Embryonic facial prominence (tissue), 1 donor: Measurements from ENCODE around the gene ANTXR1.

ENCODE experiments used
- DNase-seq: peaks from one replicate; pipeline ENCODE4 v3.0.0-alpha.2; 2016; ENCODE audit errors: extremely low spot score

Gene ANTXR1

DNA sequence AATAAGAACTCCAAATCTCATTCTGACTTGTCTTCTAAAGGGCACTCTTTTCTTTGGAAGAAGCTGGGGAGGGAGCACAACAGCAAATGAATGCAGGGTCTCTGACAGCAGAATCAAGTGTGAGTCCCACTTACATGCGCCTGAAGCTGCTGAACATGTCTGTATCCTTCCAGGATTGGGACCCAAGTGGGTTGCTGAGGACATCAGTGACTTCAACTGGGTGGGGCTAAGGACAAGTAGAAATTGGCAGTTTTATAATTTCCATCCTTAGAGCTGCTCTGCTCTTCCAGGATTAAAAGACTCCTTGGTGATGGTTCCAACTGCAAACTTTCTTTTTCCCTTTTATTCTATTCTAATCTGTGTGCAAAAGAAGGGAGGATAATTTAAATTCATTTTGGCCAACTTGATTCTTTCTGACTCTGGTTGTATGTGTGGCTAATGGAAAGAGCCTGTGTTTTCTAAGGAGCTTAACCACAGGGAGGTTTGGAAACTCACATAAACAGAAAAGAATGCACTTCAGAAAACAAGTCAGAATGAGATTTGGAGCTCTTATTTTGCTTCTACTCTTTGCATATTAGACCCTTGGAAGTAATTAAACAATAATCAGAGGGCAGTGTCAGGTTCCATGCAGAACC lies 20.6 kb downstream of the ANTXR1 start:
- DNase-seq, result no peak

DNA sequence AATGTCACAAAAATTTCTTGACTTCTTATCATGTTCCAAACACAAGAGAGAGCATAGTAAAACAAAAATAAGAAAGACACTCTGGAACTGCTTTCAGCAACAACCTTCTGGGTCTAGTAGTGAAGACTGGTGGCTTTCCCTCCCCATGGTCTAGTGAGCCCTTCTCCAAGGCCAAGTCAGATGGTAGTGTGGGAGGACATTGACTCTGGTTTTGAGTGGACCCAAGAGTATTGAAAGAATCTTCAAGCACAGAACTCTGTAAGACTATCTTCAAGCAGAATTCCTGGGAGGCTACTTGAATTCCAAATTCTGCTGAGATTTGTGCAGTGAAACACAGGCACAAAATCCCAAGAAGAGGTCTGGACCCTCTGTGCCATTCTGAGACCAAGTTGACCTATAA lies 21.1 kb downstream of the ANTXR1 start:
- no peak for DNase-seq

DNA sequence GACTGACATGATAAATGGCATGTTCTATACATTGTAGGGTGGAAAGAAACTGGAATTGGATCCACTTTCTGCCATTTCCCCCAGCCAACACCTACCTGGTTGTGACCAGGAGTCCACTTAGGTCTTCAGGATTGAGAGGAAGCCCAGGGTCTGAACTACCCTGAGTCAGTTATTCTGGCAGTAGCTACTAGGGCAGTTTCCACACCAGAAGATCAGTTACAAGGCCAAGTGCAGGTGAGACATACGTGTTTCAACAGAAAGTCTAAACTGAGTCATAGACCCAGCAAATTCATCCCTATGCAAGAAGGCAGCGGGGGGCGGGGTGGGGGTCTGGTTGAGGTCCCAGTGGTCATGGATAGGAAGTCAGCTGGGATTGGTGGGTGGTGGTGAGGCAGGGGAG lies 21.9 kb downstream of the ANTXR1 start:
- DNase-seq, result no peak

DNA sequence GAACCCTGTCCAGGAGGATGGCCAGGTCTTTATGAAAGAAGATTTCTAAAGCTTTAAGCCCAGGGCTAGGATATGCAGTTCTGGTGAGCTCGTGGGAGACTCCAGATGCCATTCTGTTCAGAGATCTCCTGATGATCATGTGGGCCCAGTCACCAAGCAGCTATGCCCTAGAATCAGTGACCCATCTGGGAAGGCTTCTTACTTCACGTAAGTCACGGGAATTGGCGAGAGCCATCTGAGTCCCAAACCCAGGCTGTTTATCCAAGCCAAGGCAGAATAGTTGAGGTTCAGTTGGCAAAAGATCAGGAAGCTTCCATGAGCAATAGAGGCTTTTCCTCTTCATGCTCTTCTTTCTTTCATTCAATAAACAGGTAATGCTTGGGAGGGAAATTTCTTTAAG lies 23.9 kb downstream of the ANTXR1 start:
- DNase-seq, result no peak

DNA sequence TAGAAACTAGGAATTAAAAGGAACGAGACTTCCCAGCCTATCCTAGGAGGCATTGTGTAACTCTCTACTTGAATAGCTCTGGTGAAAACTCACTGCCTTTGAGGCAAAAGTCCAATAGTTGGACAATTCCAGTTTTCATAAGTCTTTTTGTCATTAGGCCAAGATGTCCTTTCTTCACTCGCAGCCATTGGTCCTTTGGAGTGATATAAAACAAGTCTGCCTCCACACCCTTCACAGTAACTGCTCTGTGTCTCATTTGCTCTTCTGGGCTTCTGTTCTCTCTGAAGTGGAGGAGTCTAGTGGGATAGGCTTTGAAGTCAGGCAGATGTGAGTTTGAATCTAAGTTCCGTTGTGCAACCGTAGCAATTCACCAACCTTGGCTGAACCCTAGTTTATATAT lies 28.2 kb downstream of the ANTXR1 start:
- no peak for DNase-seq

DNA sequence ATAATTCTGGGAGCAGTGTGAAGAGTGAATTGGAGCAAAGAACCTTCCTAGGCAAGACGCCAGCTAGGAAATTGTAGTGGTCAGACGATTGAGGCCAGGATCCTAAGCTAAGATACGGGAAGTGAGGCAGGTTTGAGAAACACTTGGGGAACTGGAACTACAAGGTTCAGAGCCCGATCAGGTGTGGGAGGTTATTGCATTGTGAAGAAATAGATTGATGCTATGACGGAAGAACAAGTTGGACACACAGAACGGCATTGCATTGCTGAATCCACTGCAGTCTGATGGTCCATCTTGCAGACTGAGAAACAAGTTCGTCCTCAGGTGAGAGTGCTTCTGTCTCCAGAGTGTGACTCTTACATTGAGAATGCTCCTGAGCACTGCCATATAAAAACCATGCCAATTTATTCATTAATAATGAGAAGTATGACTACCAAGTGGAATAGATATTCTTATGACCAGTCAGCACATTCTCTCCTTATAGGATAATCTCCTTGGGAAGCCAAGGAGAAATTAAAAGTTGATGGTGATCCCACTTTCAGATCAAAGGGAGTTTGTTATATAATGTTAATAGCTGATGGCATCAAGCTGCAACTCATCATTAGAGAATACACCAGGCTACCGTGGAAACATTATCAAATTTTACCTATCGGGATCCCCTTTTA lies 30.9 kb downstream of the ANTXR1 start:
- DNase-seq, result no peak

DNA sequence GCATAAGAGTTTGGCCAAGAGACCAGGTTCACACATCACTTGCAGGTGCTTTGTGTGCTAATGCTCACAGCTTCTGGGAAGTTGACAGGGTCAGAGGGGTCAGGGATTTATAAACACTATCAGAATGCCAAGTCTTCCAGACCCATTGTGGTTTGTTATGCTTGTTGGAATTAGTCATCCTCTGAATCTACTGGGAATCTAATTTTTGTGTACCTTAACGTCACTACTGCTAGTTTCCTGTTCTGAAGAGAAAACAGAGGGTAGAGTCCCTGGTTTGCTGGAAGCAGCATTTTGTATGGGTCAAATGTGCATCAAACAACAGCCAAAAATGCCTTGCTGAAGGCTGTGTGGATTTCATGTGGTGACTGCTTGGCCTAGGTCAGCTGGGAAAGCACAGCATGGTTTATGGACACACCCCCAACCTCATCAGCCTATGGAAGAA lies 33.3 kb downstream of the ANTXR1 start:
- no peak for DNase-seq

DNA sequence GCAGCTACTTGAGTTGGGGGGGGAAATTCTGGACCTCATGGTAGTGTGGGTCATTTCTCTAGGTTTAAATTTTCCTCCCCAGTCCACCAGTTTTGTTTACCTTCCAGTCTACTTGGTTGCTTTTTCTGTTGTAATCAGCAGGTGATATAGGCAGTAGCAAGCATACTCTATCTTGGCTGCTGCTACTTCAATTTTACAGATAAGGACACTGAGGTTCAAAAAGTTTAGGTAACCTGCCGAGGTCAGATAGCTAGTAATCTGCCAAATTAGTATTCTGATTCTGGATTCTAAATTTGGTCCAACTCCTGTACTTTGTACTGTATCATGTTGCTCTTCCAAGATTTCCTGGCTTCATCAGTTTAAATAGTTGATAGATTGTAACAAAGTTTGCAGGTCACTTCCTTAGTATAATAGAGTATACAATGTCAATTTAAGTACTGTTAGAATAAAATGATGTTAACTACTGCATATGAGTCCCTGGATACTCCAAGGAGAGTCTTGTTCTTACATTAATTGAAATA lies 34.7 kb downstream of the ANTXR1 start:
- no peak for DNase-seq

DNA sequence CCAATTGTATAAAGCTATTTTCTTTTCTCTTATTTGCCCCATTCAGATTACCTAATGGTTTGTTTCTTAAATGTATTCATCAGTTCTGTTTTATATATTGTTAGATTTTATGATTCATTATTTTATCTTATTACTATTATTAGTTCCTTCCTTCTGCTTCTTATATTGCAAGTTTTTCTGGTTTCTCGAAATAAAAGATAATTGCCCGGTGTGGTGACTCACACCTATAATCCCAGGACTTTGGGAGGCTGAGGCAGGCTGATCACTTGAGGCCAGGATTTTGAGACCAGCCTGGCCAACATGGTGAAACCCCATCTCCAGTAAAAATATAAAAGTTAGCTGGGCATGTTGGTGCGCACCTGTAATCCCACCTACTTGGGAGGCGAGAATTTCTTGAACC lies 37.8 kb downstream of the ANTXR1 start:
- no peak for DNase-seq

DNA sequence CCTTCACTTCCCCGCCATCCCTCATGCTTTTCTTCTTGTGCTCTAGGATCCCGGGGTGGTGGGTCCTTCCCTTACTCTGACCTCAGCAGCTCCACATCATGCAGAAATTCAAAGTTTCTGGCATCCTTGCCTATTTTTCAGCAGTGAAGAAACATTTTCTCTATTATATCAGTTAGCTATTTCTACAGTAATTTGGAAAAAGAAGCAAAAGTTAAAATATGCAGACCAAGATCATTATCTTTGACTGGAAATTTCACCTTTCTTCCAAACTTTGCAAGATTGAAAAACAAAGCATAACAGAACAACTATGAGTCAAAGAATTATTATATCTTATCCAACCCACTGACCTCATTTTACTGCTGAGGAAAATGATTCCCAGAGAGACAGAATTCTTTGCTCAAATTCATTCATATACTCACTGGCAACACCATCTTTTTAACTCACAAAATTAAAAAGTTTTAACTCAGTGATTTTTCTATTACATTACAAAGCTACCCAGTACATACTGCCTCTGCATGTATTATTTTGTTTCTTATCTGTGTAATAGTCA lies 40.5 kb downstream of the ANTXR1 start:
- no peak for DNase-seq

DNA sequence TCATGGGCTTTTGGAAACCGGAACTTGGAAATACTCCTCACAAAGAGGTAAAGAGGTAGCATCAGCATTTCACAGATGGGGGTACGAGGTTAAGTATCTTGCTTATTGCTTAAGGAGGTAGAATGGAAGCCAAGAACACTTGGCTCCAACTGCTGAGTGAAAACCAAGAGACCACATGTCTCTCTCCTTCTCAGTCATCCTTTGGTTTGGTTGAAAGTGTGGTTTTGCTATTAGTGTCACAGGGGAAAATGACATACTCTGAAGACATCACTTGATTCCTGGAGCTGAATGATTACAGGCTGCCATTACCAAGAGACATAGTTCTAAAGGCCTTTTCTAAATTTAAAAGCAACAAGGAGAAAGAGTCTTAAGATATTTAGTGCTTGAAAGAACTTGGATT lies 41.5 kb downstream of the ANTXR1 start:
- DNase-seq, result no peak

DNA sequence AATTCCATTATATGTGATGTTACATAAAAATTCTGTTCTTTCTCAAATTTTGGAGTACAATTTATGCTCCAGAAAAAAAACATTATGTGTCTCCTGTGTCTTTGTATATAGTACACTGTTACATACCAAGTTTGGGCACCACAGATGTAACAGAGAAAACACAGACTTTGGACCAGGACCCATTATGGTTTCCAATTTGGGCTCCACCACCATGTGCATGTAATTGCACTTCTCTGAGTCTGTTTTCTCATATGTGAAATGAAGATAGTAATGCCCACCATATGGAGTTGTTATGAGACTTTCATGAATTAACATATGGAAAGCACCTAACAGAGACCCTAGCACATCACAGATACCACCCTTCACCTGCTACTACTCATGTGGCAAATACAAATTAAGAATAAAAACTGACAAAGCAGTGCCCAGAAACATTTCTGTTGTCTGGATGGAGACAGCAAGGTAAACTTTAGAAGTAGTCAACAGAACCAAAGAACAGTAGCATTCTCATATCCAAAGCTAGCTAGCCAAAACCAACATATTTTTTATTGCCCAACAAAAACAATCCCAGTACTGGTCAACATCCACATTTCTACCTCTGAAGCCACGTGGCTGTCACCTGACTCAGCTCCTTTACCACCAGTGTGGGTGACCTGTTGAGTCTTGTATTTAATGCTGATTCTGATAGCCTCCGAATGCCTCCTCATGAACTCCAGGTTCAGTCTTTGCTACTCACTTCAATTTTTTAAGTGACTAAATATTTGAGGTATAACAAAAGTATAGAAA lies 42.9 kb downstream of the ANTXR1 start:
- DNase-seq, result no peak

DNA sequence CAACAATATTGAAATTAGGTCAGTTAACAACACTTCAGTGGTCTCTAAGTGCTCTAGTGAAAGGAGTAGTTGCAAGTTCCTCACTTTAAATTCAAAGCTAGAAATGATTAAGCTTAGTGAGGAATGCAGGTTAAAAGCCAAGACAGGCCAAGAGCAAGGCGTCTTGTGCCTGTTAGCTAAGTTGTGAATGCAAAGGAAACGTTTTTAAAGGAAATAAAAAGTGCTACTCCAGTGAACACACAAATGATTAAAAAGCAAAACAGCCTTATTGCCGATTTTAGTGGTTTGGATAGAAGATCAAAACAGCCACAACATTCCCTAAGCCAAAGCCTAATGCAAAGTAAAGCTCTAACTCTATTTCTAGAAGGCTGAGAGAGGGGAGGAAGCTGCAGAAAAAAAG lies 44.7 kb downstream of the ANTXR1 start:
- no peak for DNase-seq

DNA sequence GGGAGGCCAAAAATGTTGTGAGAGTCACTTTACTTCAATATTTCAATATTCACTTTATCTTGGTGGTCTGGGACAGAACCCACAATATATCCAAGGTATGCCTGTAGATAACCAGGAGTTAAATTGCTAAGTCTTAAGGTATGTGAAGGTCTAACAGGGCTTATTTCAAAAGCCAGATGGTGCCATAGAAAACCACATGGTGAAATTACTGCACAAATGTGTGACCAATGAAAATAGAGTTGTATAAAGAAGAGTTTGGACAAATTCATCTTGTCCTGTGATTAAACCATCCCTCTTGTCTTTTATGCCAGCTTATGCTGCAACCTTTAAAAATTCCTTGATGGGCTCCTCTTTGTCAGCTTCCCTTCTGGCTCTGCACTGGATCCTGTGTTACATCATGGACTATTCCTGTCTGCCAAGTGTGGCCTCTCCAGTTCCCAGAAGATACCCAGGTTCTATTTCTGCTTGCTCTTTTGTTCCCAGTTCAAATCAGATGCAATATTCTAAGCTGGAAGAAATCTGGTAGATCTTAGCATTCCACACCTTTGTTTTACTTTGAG lies 46.8 kb downstream of the ANTXR1 start:
- DNase-seq, result no peak

DNA sequence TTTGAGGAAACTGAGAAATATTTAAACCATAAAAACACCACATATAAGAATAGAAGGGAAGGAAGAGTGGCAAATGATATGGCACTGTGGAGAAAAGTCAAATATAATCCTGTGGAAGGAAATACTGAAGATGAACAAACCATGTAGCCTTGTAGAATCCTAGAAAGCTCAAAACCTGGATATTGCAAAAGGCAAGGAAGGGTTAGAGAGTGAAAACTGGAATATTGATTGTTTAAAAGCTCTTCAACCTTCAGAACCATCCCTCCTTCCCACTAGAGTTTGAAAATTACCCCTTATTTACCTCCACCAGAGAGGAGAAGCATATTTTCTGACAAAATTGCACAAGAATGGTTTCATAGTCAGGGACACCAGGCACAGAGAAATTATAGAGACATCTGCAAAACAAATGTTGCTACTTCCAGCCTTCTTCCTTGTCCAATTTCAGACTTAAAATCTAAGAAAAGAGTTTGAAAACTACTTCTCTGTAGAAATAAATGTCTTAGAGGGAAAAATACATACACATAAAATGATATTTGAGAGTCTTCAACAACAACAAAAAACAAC lies 48.0 kb downstream of the ANTXR1 start:
- DNase-seq, result no peak

DNA sequence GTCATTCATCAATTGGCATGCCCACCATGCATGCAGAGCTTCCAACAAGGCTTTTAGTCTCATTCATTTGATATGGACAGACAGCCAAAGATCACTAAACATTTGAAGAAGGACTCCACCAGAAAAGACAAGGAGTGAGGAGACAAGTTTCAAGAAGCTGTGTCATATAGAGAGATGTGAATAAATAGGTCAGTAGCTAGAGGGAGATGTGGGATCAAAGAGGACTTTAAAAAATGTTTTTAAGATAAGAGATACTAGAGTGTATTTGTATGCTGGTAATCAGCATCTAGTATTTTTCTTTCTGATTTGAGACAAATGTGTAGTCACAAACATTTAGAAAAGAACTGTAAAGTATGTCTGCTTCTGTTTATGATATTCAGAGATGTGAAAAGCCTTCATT lies 48.5 kb downstream of the ANTXR1 start:
- DNase-seq, result no peak

DNA sequence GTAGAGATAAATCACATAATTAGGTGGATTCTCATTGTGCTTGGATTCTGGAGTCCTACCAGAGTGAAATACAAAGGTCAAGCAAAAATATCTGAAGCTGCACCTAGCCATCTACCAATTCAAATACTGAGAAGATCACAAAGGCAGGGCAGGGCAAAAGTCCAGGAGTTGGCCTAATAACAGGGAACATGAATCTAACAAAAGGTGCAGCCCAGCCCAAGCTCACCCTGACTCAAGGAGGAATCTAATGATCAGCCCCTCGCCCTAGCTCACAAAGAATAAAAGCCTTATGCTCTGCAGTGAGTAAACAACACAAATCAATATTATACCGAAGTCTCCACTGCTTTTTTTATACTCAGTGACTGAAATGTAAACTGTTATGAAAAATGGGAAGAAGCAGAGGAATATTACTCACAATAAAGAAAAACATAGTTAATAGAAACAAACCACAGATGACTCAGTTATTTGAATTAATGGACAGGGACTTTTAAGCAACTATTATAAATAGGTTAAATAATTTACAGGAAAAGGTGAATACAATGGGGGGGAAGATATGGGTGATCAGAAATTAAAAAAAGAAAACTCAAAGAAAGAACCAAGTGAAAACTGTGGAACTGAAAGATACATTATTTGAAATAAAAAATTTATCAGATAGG lies 49.5 kb downstream of the ANTXR1 start:
- no peak for DNase-seq

DNA sequence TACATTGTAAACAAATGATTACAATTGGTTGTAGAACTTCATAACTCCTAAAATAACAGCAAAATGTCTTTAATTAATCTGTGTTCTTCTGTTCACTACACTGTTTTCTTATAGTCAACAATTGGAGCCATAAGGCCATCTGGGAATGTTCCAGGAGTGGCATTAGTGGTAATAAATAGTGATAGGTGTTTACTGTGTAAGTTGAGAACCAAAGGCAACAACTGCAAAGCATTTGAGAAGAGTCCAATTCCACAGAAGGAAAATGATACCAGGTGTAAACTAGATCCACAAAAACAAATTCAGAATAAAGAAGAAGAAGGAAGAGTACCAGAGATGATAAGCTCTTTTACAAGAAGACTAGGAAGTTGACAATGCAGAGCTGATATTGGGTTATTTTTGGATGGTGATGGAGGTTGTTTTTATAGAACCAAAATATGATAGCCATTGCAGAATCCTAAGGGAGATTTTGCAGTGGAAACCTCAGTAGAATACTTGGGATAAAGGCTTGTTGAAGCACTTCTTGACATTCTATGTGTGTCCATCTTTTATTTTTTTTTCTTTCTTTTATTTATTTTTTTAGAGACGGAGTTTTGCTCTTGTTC lies 52.9 kb downstream of the ANTXR1 start:
- DNase-seq, result no peak

DNA sequence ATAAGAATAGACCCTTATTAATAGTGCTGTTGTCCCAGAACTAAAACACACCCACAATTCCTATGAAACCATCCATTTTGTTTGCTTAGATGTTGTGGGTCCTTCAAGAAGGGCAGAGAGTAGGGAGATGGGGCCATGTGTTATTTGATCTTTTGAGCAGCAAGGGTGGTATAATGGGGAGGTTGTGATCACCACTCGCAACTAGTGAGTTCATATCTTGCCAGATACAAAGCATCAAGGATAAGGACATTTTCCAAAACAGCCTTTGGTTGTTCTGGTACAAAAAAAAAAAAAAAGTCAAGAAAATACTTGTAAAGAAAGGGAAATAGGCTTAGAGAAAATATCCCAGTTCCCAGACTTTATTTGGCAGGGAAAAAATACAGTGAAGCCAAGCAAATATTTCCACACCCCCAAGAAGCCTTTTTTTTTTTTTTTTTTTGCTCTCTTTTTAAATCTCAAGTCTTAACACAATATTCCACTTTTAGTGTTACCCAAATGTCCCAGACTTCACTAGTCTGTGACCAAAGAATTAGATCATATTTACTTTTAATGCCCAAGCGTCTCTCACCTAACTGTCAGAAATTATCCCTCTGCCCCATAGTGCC lies 54.1 kb downstream of the ANTXR1 start:
- DNase-seq, result no peak

DNA sequence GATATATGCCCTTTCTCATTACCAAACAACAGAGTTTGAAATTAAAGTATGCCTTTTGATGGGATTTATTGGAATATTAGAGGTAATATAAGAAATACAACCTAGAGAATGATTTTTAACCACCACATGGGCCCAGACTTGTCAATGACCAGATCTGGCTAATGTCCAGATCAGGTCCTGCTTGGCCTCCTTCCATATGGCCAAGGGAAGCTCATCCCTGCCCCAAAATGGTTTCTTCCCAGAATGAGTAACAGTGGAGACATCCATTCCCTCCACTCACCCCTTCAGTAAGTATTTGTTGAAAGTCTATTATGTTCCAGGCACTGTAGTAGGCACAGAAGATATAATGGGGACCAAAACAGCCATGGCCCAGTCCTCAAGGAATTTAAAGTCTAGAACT lies 54.9 kb downstream of the ANTXR1 start:
- DNase-seq, result no peak

DNA sequence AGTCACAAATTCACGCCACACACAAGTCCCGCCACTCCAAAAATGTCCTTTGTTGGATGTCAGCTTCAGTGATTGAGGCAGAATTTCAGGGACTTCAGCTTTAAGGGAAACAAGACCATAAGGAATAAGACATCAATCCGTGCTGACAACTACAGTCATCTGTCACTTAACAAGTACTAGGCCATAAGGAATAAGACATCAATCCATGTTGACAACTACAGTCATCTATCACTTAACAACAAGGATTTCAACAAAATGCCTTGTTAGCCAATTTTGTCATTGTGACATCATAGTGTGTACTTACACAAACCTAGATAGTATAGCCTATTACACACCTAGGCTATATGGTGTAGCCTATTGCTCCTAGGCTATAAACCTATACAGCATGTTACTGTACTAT lies 58.0 kb downstream of the ANTXR1 start:
- no peak for DNase-seq
